ENCODE data around the gene SETBP1.

The SETBP1 gene

GRCh38 chr18:44916429-44917207 lies 235.9 kb downstream of the SETBP1 start:
- no peak overlapping the region for H3K27ac ChIP-seq
- no peak for DNase-seq
- H3K36me3 ChIP-seq (replicated peaks): no peaks in the 10 kb centered on the region
- no peaks in the 10 kb centered on the region for H3K27me3 ChIP-seq (replicated peaks)
- H3K4me3 ChIP-seq (ENCODE audit: low read depth, low read length): no peak overlapping the region
- TF ChIP-seq CTCF (IDR thresholded peaks at IDR 0.05; ENCODE audit: low read depth, low read length, missing control alignments): no peak
- in situ Hi-C loops (cut with HindIII; ENCODE audit: low pct_ligation_motif_present, low sequenced_read_pairs): no loop called here

- no peaks in the 10 kb centered on the region for H3K27me3 ChIP-seq (replicated peaks)
- no peak overlapping the region for H3K27ac ChIP-seq
- no peak for TF ChIP-seq CTCF (IDR thresholded peaks at IDR 0.05; ENCODE audit: low read depth, low read length, missing control alignments)
- in situ Hi-C loops (cut with HindIII; ENCODE audit: low pct_ligation_motif_present, low sequenced_read_pairs): no loop called here
- H3K36me3 ChIP-seq (replicated peaks): no peaks in the 10 kb centered on the region
- DNase-seq: no peak
- H3K4me3 ChIP-seq (ENCODE audit: low read depth, low read length): no peak overlapping the region
Measured at GRCh38 chr18:44917216-44918141, 236.8 kb downstream of the SETBP1 start.

GRCh38 chr18:44918142-44918476 lies 237.4 kb downstream of the SETBP1 start:
- in situ Hi-C loops (cut with HindIII; ENCODE audit: low pct_ligation_motif_present, low sequenced_read_pairs): no loop called here
- H3K27me3 ChIP-seq (replicated peaks): no peaks in the 10 kb centered on the region
- no peak for TF ChIP-seq CTCF (IDR thresholded peaks at IDR 0.05; ENCODE audit: low read depth, low read length, missing control alignments)

GRCh38 chr18:44920441-44920840 lies 239.8 kb downstream of the SETBP1 start:
- in situ Hi-C loops (cut with HindIII; ENCODE audit: low pct_ligation_motif_present, low sequenced_read_pairs): no loop called here
- DNase-seq: peak; percentile 30
- H3K36me3 ChIP-seq (replicated peaks): no peaks in the 10 kb centered on the region
- no peaks in the 10 kb centered on the region for H3K27me3 ChIP-seq (replicated peaks)
- H3K27ac ChIP-seq: no peak overlapping the region
- H3K4me3 ChIP-seq (ENCODE audit: low read depth, low read length): no peak overlapping the region
- no peak for TF ChIP-seq CTCF (IDR thresholded peaks at IDR 0.05; ENCODE audit: low read depth, low read length, missing control alignments)

More at GRCh38 chr18:44918142-44918476, 237.4 kb downstream of the SETBP1 start:
- no peak for DNase-seq
- no peak overlapping the region for H3K27ac ChIP-seq
- no peak overlapping the region for H3K4me3 ChIP-seq (ENCODE audit: low read depth, low read length)
- H3K36me3 ChIP-seq (replicated peaks): no peaks in the 10 kb centered on the region

GRCh38 chr18:44921974-44922373 lies 241.3 kb downstream of the SETBP1 start:
- no peak for DNase-seq
- no peak for TF ChIP-seq CTCF (IDR thresholded peaks at IDR 0.05; ENCODE audit: low read depth, low read length, missing control alignments)
- Histone ChIP-seq H3K27ac (no peak overlapping the region), H3K4me3 (ENCODE audit: low read depth, low read length) (no peak overlapping the region), H3K27me3 (replicated peaks) (no peaks in the 10 kb centered on the region), H3K36me3 (replicated peaks) (no peaks in the 10 kb centered on the region)
- in situ Hi-C loops (cut with HindIII; ENCODE audit: low pct_ligation_motif_present, low sequenced_read_pairs): no loop called here
